Breast epithelium (tissue), 4 donors: Measurements from ENCODE around the gene PRR19. TPM values are rescaled to one million over a fixed set of nuclear protein-coding genes. Genes with fewer than 3 reads are reported as not detected.

ENCODE experiments used
- DNase-seq, 2 donors: peaks; one replicate each; pipeline ENCODE4 v3.0.0-alpha.2; 2019; ENCODE audit warnings: low spot score in 2 of 2
- H3K27ac ChIP-seq, 2 donors: fragments of 200-600 bp; sonication (generic) in 1 of 2; one replicate each; pipeline ENCODE4 v1.5.1; 2016 to 2019; ENCODE audit warnings: mild to moderate bottlenecking in 1 of 2
- H3K27me3 ChIP-seq, 2 donors: fragments of 200-600 bp; sonication (generic) in 1 of 2; one replicate each; pipeline versions ENCODE4 v1.5.1 to v1.6.0; 2017 to 2019; ENCODE audit warnings: control low read depth in 1 of 2, mild to moderate bottlenecking in 1 of 2
- H3K36me3 ChIP-seq: fragments of 200-600 bp; one replicate; pipeline ENCODE4 v1.5.1; 2019
- H3K4me1 ChIP-seq, 2 donors: fragments of 200-600 bp; sonication (generic); one replicate each; pipeline ENCODE4 v1.5.1; 2016 to 2019; ENCODE audit warnings: control low read depth in 1 of 2
- H3K4me3 ChIP-seq, 3 donors: fragments of 200-600 bp; sonication (generic); 1 replicate in 2 of 3; 2 replicates in 1 of 3; pipeline ENCODE4 v1.5.1; 2016 to 2019; ENCODE audit warnings: mild to moderate bottlenecking in 3 of 3, moderate library complexity in 2 of 3
- H3K9me3 ChIP-seq, 2 donors: fragments of 200-600 bp; sonication (generic) in 1 of 2; one replicate each; pipeline ENCODE4 v1.5.1; 2016 to 2019; ENCODE audit warnings: control low read depth in 1 of 2
- CTCF ChIP-seq, 3 donors: fragments of 450-650 bp; IDR thresholded peaks; one replicate each; pipeline ENCODE4 v1.5.1; 2016 to 2017; ENCODE audit warnings: antibody characterized with exemption in 3 of 3, mild to moderate bottlenecking in 3 of 3, moderate library complexity in 3 of 3
- POLR2A ChIP-seq: fragments of 450-650 bp; IDR thresholded peaks from one replicate; pipeline ENCODE4 v1.6.1; 2016; ENCODE audit warnings: antibody characterized with exemption, mild to moderate bottlenecking, moderate library complexity
- POLR2AphosphoS5 ChIP-seq, 3 donors: sonication (generic); formaldehyde crosslinking; IDR thresholded peaks; one replicate each; pipeline ENCODE4 v1.6.1; 2017; ENCODE audit warnings: antibody characterized with exemption in 3 of 3
- intact Hi-C: fragments of 100-400 bp; cut with DNase I; formaldehyde crosslinking; loops from one replicate; pipeline ENCODE4 v1.15.1; 2023; ENCODE audit warnings: low total_unique reads
- total RNA-seq, 3 donors: library from RNA; depleted of rRNA; stranded (reverse); fragments of >200 nt; gene quantifications; one replicate each; pipeline ENCODE4 v1.1.0, GENCODE V29; 2016

Gene PRR19
- total RNA-seq, 3 donors from 2014 or later: 0.33 to 2.6 (median 0.48) TPM

- intact Hi-C loops: no loop called here
- no peak overlapping the region for H3K27ac ChIP-seq
- TF ChIP-seq POLR2A (no peak), CTCF (IDR thresholded peaks at IDR 0.05) (no peak), POLR2AphosphoS5 (IDR thresholded peaks at IDR 0.05) (no peak)
These were observed 10.5 kb upstream of the PRR19 start for GRCh38 chr19:42291435-42291810.

GRCh38 chr19:42292042-42292960 is 9.6 kb upstream of the PRR19 start:
- H3K36me3 ChIP-seq: no peaks in the 10 kb centered on the region

More at GRCh38 chr19:42291435-42291810, 10.5 kb upstream of the PRR19 start:
- Histone ChIP-seq H3K36me3 (no peaks in the 10 kb centered on the region), H3K9me3 (no peaks in the 10 kb centered on the region), H3K4me1 (no peaks in the 10 kb centered on the region), H3K4me3 (no peak overlapping the region), H3K27me3 (no peaks in the 10 kb centered on the region)
- DNase-seq: no peak

GRCh38 chr19:42292963-42293362 is 9.0 kb upstream of the PRR19 start:
- no peaks in the 10 kb centered on the region for H3K4me1 ChIP-seq
- H3K27me3 ChIP-seq: no peaks in the 10 kb centered on the region
- intact Hi-C loops: no loop called here
- no peaks in the 10 kb centered on the region for H3K9me3 ChIP-seq
- DNase-seq: no peak
- H3K36me3 ChIP-seq: no peaks in the 10 kb centered on the region
- H3K27ac ChIP-seq: no peak overlapping the region
- H3K4me3 ChIP-seq: no peak overlapping the region
- TF ChIP-seq POLR2AphosphoS5 (IDR thresholded peaks at IDR 0.05) (no peak), POLR2A (no peak), CTCF (IDR thresholded peaks at IDR 0.05) (no peak)

More at GRCh38 chr19:42292042-42292960, 9.6 kb upstream of the PRR19 start:
- intact Hi-C loops: no loop called here
- H3K9me3 ChIP-seq: no peaks in the 10 kb centered on the region
- no peaks in the 10 kb centered on the region for H3K27me3 ChIP-seq
- H3K4me3 ChIP-seq: no peak overlapping the region
- no peaks in the 10 kb centered on the region for H3K4me1 ChIP-seq
- H3K27ac ChIP-seq: peak overlapping the region in 1 of 2 donors; percentile 19
- TF ChIP-seq POLR2A (no peak), CTCF (IDR thresholded peaks at IDR 0.05) (no peak), POLR2AphosphoS5 (IDR thresholded peaks at IDR 0.05) (no peak)
- DNase-seq: no peak

DNA sequence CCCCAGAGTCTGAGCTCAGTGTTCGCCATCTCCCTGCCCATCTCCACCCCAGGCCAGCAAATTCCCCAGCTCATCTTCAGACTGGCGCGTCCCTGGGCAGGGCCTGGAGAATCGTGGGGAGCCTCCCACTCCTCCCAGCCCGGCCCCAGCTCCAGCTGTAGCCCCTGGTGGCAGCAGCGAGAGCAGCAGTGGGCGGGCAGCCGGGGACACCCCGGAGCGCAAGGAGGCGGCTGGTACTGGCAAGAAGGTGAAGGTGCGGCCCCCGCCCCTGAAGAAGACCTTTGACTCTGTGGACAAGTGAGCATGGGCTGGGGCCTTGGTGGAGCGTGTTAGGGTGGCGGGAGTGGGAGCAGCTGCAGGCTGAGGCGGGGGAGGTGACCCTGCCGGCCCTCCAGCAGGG is 8.4 kb upstream of the PRR19 start:
- intact Hi-C loops: no loop called here
- no peaks in the 10 kb centered on the region for H3K9me3 ChIP-seq
- H3K4me1 ChIP-seq: no peaks in the 10 kb centered on the region
- H3K27ac ChIP-seq: no peak overlapping the region
- no peaks in the 10 kb centered on the region for H3K36me3 ChIP-seq
- DNase-seq: no peak
- TF ChIP-seq CTCF (IDR thresholded peaks at IDR 0.05) (no peak), POLR2AphosphoS5 (IDR thresholded peaks at IDR 0.05) (no peak), POLR2A (no peak)
- H3K27me3 ChIP-seq: no peaks in the 10 kb centered on the region
- H3K4me3 ChIP-seq: no peak overlapping the region

- H3K36me3 ChIP-seq: no peaks in the 10 kb centered on the region
- intact Hi-C loops: no loop called here
- TF ChIP-seq POLR2A: no peak
- TF ChIP-seq POLR2AphosphoS5 (IDR thresholded peaks at IDR 0.05): no peak
- no peak for TF ChIP-seq CTCF (IDR thresholded peaks at IDR 0.05)
- H3K27me3 ChIP-seq: no peaks in the 10 kb centered on the region
- no peak for DNase-seq
- H3K27ac ChIP-seq: no peak overlapping the region
- no peak overlapping the region for H3K4me3 ChIP-seq
- H3K4me1 ChIP-seq: no peaks in the 10 kb centered on the region
- H3K9me3 ChIP-seq: no peaks in the 10 kb centered on the region
These were observed 8.0 kb upstream of the PRR19 start for GRCh38 chr19:42293948-42294347.
